ENCODE data around the gene DDX31.
"Not testable (repeated sequence)": the region's sequence is repeated elsewhere in the genome, so short reads cannot be mapped to it uniquely, and the experiment has no call there.

Gene DDX31

GRCh38 chr9:132572921-132573320 is 96.9 kb downstream of the DDX31 start:
- no peak for DNase-seq

GRCh38 chr9:132571806-132572600 is 97.8 kb downstream of the DDX31 start:
- DNase-seq: no peak

GRCh38 chr9:132568787-132569186 is 101.0 kb downstream of the DDX31 start:
- not testable (repeated sequence) for DNase-seq

GRCh38 chr9:132564526-132564925 is 105.3 kb downstream of the DDX31 start:
- no peak for DNase-seq

- DNase-seq: no peak
These were observed 107.5 kb downstream of the DDX31 start for GRCh38 chr9:132562306-132562573.

- DNase-seq: no peak
These were observed 109.1 kb downstream of the DDX31 start for GRCh38 chr9:132560616-132561202.

GRCh38 chr9:132559711-132560110 is 110.1 kb downstream of the DDX31 start:
- no peak for DNase-seq

GRCh38 chr9:132557159-132557558 is 112.6 kb downstream of the DDX31 start:
- no peak for DNase-seq

GRCh38 chr9:132556714-132557113 is 113.1 kb downstream of the DDX31 start:
- no peak for DNase-seq

- DNase-seq: no peak
These were observed 113.5 kb downstream of the DDX31 start for GRCh38 chr9:132556235-132556634.

GRCh38 chr9:132555528-132555927 is 114.3 kb downstream of the DDX31 start:
- DNase-seq: no peak

GRCh38 chr9:132554755-132555154 is 115.0 kb downstream of the DDX31 start:
- no peak for DNase-seq

- no peak for DNase-seq
These were observed 117.7 kb downstream of the DDX31 start for GRCh38 chr9:132552041-132552440.

- no peak for DNase-seq
These were observed 118.2 kb downstream of the DDX31 start for GRCh38 chr9:132551556-132551955.

- no peak for DNase-seq
These were observed 120.8 kb downstream of the DDX31 start for GRCh38 chr9:132548751-132549640.

- DNase-seq: no peak
These were observed 121.6 kb downstream of the DDX31 start for GRCh38 chr9:132547976-132548730.

GRCh38 chr9:132547436-132547835 is 122.3 kb downstream of the DDX31 start:
- DNase-seq: no peak

- no peak for DNase-seq
These were observed 122.7 kb downstream of the DDX31 start for GRCh38 chr9:132547052-132547431.

GRCh38 chr9:132546148-132547051 is 123.4 kb downstream of the DDX31 start:
- DNase-seq: peak; percentile 72

- no peak for DNase-seq
These were observed 124.2 kb downstream of the DDX31 start for GRCh38 chr9:132545578-132545977.

- DNase-seq: no peak
These were observed 125.8 kb downstream of the DDX31 start for GRCh38 chr9:132543960-132544359.

- DNase-seq: no peak
These were observed 126.5 kb downstream of the DDX31 start for GRCh38 chr9:132543251-132543650.
